B cell (primary cell): ENCODE measurements around the gene WIF1.

ENCODE experiments used
- EZH2 ChIP-seq: IDR thresholded peaks from 2 replicates; pipeline ENCODE4 v1.6.1; 2012; ENCODE audit warnings: borderline replicate concordance, low read depth, mild to moderate bottlenecking, moderate library complexity, low read length; ENCODE audit not compliant: insufficient read depth, poor library complexity, severe bottlenecking
- TF ChIP-seq, protein P1 (sequence below): fragments of 200-600 bp; IDR thresholded peaks from one replicate; pipeline ENCODE4 v1.8.0; 2022; ENCODE audit warnings: antibody characterized with exemption, mild to moderate bottlenecking

DNA sequence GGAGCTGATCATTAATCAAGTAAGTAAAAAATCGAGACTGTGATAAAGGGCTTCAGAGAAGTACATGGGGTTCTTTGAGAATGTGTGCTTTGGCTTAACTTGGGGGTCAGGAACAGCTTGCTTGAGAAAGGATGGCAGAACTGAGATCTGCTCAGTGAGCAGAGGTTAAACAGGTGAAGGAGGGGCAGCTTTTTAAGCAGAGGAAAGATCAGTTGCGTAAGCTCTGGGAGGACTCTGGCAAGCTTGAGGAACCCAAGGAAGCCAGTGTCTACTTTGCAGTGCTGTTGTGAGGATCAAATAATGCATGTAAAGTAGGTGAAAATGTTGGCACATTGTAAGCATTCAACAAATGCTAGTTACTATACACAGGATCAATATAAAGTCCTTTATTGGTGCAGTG is 30.6 kb downstream of the WIF1 start:
- TF ChIP-seq, protein P1, sequence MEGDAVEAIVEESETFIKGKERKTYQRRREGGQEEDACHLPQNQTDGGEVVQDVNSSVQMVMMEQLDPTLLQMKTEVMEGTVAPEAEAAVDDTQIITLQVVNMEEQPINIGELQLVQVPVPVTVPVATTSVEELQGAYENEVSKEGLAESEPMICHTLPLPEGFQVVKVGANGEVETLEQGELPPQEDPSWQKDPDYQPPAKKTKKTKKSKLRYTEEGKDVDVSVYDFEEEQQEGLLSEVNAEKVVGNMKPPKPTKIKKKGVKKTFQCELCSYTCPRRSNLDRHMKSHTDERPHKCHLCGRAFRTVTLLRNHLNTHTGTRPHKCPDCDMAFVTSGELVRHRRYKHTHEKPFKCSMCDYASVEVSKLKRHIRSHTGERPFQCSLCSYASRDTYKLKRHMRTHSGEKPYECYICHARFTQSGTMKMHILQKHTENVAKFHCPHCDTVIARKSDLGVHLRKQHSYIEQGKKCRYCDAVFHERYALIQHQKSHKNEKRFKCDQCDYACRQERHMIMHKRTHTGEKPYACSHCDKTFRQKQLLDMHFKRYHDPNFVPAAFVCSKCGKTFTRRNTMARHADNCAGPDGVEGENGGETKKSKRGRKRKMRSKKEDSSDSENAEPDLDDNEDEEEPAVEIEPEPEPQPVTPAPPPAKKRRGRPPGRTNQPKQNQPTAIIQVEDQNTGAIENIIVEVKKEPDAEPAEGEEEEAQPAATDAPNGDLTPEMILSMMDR, result no peak
- no peak for TF ChIP-seq EZH2
